DND-41 (cell line): Measurements from ENCODE around the gene BCL7A.

Source experiments
- EZH2 ChIP-seq: IDR thresholded peaks from 3 replicates; pipeline ENCODE4 v1.6.1; 2012; ENCODE audit warnings: borderline replicate concordance, low read depth, mild to moderate bottlenecking, moderate library complexity, low read length, inconsistent platforms; ENCODE audit not compliant: severe bottlenecking
- TF ChIP-seq, protein P1 (sequence below): IDR thresholded peaks from 2 replicates; pipeline ENCODE4 v1.5.1; 2012; ENCODE audit warnings: borderline replicate concordance, low read length, moderate library complexity, mild to moderate bottlenecking; ENCODE audit not compliant: poor library complexity, severe bottlenecking; ENCODE audit errors: extremely low read depth

DNA sequence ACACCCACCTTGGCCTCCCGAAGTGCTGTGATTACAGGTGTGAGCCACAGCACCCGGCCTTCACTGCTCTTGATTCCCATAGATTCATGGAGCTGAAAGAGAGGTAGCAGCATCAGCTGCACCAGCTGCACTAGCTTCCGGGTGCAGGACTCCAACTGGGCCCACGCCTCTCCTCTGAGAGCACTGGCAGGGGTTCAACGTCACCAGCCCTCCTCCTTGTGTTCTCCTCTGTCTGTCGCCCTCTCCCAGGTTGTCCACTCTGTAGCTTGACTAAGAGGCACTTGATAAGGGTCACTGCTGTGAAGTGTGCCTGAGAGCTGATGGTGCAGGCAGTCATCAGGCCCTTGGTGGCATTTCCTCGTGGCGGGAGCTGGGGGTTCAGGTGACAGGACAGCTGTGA is 85.2 kb downstream of the BCL7A start:
- TF ChIP-seq, protein P1, sequence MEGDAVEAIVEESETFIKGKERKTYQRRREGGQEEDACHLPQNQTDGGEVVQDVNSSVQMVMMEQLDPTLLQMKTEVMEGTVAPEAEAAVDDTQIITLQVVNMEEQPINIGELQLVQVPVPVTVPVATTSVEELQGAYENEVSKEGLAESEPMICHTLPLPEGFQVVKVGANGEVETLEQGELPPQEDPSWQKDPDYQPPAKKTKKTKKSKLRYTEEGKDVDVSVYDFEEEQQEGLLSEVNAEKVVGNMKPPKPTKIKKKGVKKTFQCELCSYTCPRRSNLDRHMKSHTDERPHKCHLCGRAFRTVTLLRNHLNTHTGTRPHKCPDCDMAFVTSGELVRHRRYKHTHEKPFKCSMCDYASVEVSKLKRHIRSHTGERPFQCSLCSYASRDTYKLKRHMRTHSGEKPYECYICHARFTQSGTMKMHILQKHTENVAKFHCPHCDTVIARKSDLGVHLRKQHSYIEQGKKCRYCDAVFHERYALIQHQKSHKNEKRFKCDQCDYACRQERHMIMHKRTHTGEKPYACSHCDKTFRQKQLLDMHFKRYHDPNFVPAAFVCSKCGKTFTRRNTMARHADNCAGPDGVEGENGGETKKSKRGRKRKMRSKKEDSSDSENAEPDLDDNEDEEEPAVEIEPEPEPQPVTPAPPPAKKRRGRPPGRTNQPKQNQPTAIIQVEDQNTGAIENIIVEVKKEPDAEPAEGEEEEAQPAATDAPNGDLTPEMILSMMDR, result no peak
- TF ChIP-seq EZH2, result no peak
